ENCODE data around the gene ZDHHC5. TPM values are rescaled to one million over a fixed set of nuclear protein-coding genes. Genes with fewer than 3 reads are reported as not detected.

The ZDHHC5 gene
- total RNA-seq, 1 experiment from 2014 or later: 51.6 TPM

DNA sequence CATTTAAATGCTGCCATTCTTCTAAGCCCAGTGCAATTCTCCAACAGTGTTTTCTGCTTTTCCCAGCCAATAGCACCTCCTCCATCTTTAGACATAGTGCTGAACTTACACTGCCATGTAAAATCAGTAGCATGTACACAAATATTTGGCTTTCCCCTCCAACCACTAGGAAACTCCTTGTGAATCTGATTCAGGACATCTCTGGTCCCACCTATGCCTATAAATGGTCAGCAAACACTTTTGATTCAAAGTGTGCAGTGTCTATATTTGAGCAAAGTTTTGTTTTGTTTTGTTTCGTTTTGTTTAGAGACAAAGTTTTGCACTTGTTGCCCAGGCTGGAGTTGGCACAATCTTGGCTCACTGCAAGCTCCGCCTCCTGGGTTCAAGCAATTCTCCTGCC, 43.0 kb upstream of the ZDHHC5 start:
- DNase-seq (ENCODE audit: low spot score): no peak
- H3K9me3 Mint-ChIP-seq: peaks cover 13% of the 10 kb centered on the region
- no peak overlapping the region for H3K4me3 Mint-ChIP-seq
- H3K4me1 Mint-ChIP-seq: peaks cover 4% of the 10 kb centered on the region; the same call in 1 of the 2 replicates
- H3K27me3 Mint-ChIP-seq (ENCODE audit: low read depth): peaks cover 5% of the 10 kb centered on the region; the same call in 1 of the 2 replicates
- H3K27ac Mint-ChIP-seq: no peak overlapping the region
- H3K36me3 Mint-ChIP-seq: peaks cover 12% of the 10 kb centered on the region
- no peak for TF ChIP-seq TCF7 (CRISPR knock-in tag; IDR thresholded peaks at IDR 0.05; ENCODE audit: low read depth)
- no peak for TF ChIP-seq MXD4 (CRISPR knock-in tag; IDR thresholded peaks at IDR 0.05; ENCODE audit: borderline replicate concordance)
- TF ChIP-seq NFATC4 (CRISPR knock-in tag; IDR thresholded peaks at IDR 0.05): no peak
- no peak for TF ChIP-seq GTF2I (CRISPR knock-in tag; conservative IDR thresholded peaks at IDR 0.05)
- TF ChIP-seq, protein P1, sequence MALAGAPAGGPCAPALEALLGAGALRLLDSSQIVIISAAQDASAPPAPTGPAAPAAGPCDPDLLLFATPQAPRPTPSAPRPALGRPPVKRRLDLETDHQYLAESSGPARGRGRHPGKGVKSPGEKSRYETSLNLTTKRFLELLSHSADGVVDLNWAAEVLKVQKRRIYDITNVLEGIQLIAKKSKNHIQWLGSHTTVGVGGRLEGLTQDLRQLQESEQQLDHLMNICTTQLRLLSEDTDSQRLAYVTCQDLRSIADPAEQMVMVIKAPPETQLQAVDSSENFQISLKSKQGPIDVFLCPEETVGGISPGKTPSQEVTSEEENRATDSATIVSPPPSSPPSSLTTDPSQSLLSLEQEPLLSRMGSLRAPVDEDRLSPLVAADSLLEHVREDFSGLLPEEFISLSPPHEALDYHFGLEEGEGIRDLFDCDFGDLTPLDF (CRISPR knock-in tag; IDR thresholded peaks at IDR 0.05): no peak
- TF ChIP-seq, protein P2, sequence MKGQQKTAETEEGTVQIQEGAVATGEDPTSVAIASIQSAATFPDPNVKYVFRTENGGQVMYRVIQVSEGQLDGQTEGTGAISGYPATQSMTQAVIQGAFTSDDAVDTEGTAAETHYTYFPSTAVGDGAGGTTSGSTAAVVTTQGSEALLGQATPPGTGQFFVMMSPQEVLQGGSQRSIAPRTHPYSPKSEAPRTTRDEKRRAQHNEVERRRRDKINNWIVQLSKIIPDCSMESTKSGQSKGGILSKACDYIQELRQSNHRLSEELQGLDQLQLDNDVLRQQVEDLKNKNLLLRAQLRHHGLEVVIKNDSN (CRISPR knock-in tag; IDR thresholded peaks at IDR 0.05): no peak
- TF ChIP-seq ZNF138 (CRISPR knock-in tag; conservative IDR thresholded peaks at IDR 0.05): no peak
- no peak for TF ChIP-seq CREM (CRISPR knock-in tag; IDR thresholded peaks at IDR 0.05)
- TF ChIP-seq KAT7 (CRISPR knock-in tag; IDR thresholded peaks at IDR 0.05; ENCODE audit: borderline replicate concordance): no peak
- POLR2A ChIA-PET: interaction anchor here (1.0 kb wide), 1 partner anchor 27 kb away, joined by 3 read pairs; no protein-coding TSS in a partner anchor
- ATAC-seq: no peak
- CTCF ChIA-PET: interaction anchor here (0.8 to 1.3 kb wide), 2 partner anchors 15 to 20 kb away, joined by 3 read pairs; no protein-coding TSS in a partner anchor

DNA sequence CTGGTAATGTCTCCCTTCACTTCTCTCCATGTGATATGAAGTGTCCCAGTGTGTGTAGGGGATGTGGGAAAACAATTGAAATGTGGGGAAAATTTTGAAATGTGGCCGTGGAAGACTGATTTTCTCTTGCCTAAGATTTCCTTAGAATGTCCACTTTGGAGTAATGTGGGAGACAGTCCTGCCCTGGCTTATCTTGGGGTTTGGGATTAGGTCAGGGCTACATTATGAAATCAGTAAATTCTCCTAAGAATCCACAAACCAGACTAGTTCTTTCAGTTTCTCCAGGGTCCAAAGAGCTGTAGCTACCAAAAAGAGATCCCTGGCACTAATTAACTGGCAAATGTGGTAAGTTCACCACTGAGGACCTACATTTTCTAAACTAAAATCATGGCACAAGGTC, 41.0 kb upstream of the ZDHHC5 start:
- no peak overlapping the region for H3K27ac Mint-ChIP-seq
- TF ChIP-seq OVOL2 (CRISPR knock-in tag; IDR thresholded peaks at IDR 0.05; ENCODE audit: borderline replicate concordance) (no peak), GTF2I (CRISPR knock-in tag; conservative IDR thresholded peaks at IDR 0.05) (no peak), PRDM15 (CRISPR knock-in tag; IDR thresholded peaks at IDR 0.05) (no peak), ZNF425 (CRISPR knock-in tag; conservative IDR thresholded peaks at IDR 0.05) (no peak), MYBL2 (CRISPR knock-in tag; IDR thresholded peaks at IDR 0.05) (no peak), PREB (CRISPR knock-in tag; IDR thresholded peaks at IDR 0.05; ENCODE audit: borderline replicate concordance) (no peak), MXD4 (CRISPR knock-in tag; IDR thresholded peaks at IDR 0.05; ENCODE audit: borderline replicate concordance) (no peak), RORB (CRISPR knock-in tag; IDR thresholded peaks at IDR 0.05) (no peak)
- TF ChIP-seq, protein P3, sequence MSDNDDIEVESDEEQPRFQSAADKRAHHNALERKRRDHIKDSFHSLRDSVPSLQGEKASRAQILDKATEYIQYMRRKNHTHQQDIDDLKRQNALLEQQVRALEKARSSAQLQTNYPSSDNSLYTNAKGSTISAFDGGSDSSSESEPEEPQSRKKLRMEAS (CRISPR knock-in tag; IDR thresholded peaks at IDR 0.05): no peak
- DNase-seq (ENCODE audit: low spot score) (no peak), ATAC-seq (no peak)
- H3K9me3 Mint-ChIP-seq: no peaks in the 10 kb centered on the region
- H3K27me3 Mint-ChIP-seq (ENCODE audit: low read depth): peaks cover 13% of the 10 kb centered on the region
- H3K4me1 Mint-ChIP-seq: peaks cover 4% of the 10 kb centered on the region; the same call in 1 of the 2 replicates
- CTCF ChIA-PET: interaction anchor here (1.0 kb wide), 1 partner anchor 15 kb away, joined by 4 read pairs; no protein-coding TSS in a partner anchor
- POLR2A ChIA-PET: no interaction called here
- H3K36me3 Mint-ChIP-seq: peaks cover 1% of the 10 kb centered on the region; the same call in 1 of the 2 replicates
- no peak overlapping the region for H3K4me3 Mint-ChIP-seq

Data from WTC11 (cell line).